Measurements from ENCODE around the gene PWWP2B. TPM values are rescaled to one million over a fixed set of nuclear protein-coding genes. Genes with fewer than 3 reads are reported as not detected.

Gene PWWP2B
- total and polyA plus RNA-seq, 2 donors (not counting 3 experiments of a cell fraction or from before 2014, with no cell fraction given) = 4.6 to 11.8 TPM

- TF ChIP-seq JUN (IDR thresholded peaks at IDR 0.05; ENCODE audit: borderline replicate concordance, insufficient read depth, insufficient read length, low read depth) (no peak), FOS (IDR thresholded peaks at IDR 0.05; ENCODE audit: borderline replicate concordance, insufficient read depth, low read length) (no peak), MYC (IDR thresholded peaks at IDR 0.05; ENCODE audit: low read depth, low read length) (no peak), POLR2AphosphoS5 (IDR thresholded peaks at IDR 0.05; ENCODE audit: insufficient read depth, low read depth, low read length) (no peak), EZH2 (IDR thresholded peaks at IDR 0.05; ENCODE audit: borderline replicate concordance, low read depth, low read length, severe bottlenecking) (no peak), CTCF (IDR thresholded peaks at IDR 0.05; ENCODE audit: extremely low read depth in 1 of 2, insufficient read depth in 1 of 2, low read depth in 1 of 2, low read length in 2 of 2) (no peak), POLR2A (IDR thresholded peaks at IDR 0.05; ENCODE audit: low read depth, low read length) (no peak), MAX (IDR thresholded peaks at IDR 0.05; ENCODE audit: insufficient read depth, insufficient read length) (no peak), GATA2 (IDR thresholded peaks at IDR 0.05; ENCODE audit: insufficient read depth, insufficient read length, low read depth, low read length) (no peak)
- intact Hi-C loops (cut with micrococcal nuclease) (no loop called here), dilution Hi-C loops (cut with MboI; ENCODE audit: extremely low pct_ligation_motif_present, low sequenced_read_pairs) (no loop called here)
- Histone ChIP-seq H4K20me1 (replicated peaks; ENCODE audit: control insufficient read depth, extremely low read depth, insufficient read depth, low read length) (no peaks in the 10 kb centered on the region), H3K9me1 (replicated peaks; ENCODE audit: control insufficient read depth, extremely low read depth, insufficient read depth, low read length) (no peaks in the 10 kb centered on the region), H3K79me2 (ENCODE audit: control insufficient read depth, insufficient read depth, low read length) (no peaks in the 10 kb centered on the region), H3K4me2 (ENCODE audit: insufficient read depth, low read length) (no peak overlapping the region), H3K4me3 (replicated peaks in 1 of 3; ENCODE audit: insufficient read depth in 1 of 3, low read depth in 1 of 3, low read length in 3 of 3) (no peak overlapping the region), H3K27me3 (ENCODE audit: control insufficient read depth in 2 of 2, insufficient read depth in 2 of 2, low read length in 2 of 2) (no peaks in the 10 kb centered on the region), H3K27ac (ENCODE audit: insufficient read depth, low read depth, low read length) (no peak overlapping the region), H2AFZ (ENCODE audit: low read depth, low read length) (no peak overlapping the region), H3K9me3 (replicated peaks; ENCODE audit: control insufficient read depth, insufficient read depth, low read length) (no peaks in the 10 kb centered on the region), H3K9ac (replicated peaks; ENCODE audit: extremely low read depth, insufficient read depth, low read length) (no peak overlapping the region), H3K4me1 (ENCODE audit: control insufficient read depth, extremely low read depth, insufficient read depth, low read length) (peaks cover 4% of the 10 kb centered on the region), H3K36me3 (ENCODE audit: control insufficient read depth in 2 of 2, extremely low read depth in 1 of 2, insufficient read depth in 2 of 2, low read length in 2 of 2) (no peaks in the 10 kb centered on the region)
- FAIRE-seq = no peak
- POLR2A ChIA-PET = no interaction called here
- CTCF ChIA-PET = interaction anchor here (0.8 to 1.5 kb wide), 3 partner anchors 30 to 228 kb away, joined by 4 to 8 read pairs (median 7); partner anchors contain the start of gene PWWP2B
- no TSS peak for BruUV-seq (replicated peaks)
- no peak for DNase-seq (ENCODE audit: low read depth, low spot score)
Measured at GRCh38 chr10:132451506-132452215, 54.7 kb downstream of the PWWP2B start.
